Mucosa of descending colon (tissue), 3 donors: ENCODE results near the gene PALMD. TPM values are rescaled to one million over a fixed set of nuclear protein-coding genes. Genes with fewer than 3 reads are reported as not detected.
A peak's percentile ranks its signal among the peaks of the same experiment; 100 is the strongest.

ENCODE experiments used
- ATAC-seq: fragments of 200-7000 bp; cut with Tn5 transposase; one replicate; pipeline ENCODE4 v1.9.1; 2020; ENCODE audit warnings: mild to moderate bottlenecking, moderate library complexity
- DNase-seq, 3 donors: peaks; one replicate each; pipeline ENCODE4 v3.0.0-alpha.2; 2020
- H3K36me3 ChIP-seq: fragments of 200-600 bp; one replicate; pipeline ENCODE4 v1.8.0; 2021; ENCODE audit warnings: low read depth, mild to moderate bottlenecking
- H3K4me1 ChIP-seq: fragments of 200-600 bp; one replicate; pipeline ENCODE4 v1.8.0; 2021; ENCODE audit warnings: low read depth, mild to moderate bottlenecking
- H3K4me3 ChIP-seq: fragments of 200-600 bp; one replicate; pipeline ENCODE4 v1.8.0; 2021; ENCODE audit warnings: mild to moderate bottlenecking
- H3K9me3 ChIP-seq: fragments of 200-600 bp; one replicate; pipeline ENCODE4 v1.8.0; 2021; ENCODE audit warnings: mild to moderate bottlenecking
- intact Hi-C, 2 donors: fragments of 100-400 bp; cut with DNase I in 1 of 2; cut with micrococcal nuclease in 1 of 2; formaldehyde crosslinking; loops; one replicate each; pipeline versions ENCODE4 v1.11.0 to v1.11.1; 2022; cut with DNase I, micrococcal nuclease
- long read RNA-seq, 2 donors: library from polyadenylated mRNA; unstranded; transcript quantifications; one replicate each; pipeline ENCODE4 v2.0.0, GENCODE V29; 2019 to 2021
- total RNA-seq, 3 donors: library from RNA; stranded (reverse); fragmentation: NEBNext Ultra II Directional in 2 of 3; extraction: Animal tissue kit (Norgen Biotek cat#: 25700) in 2 of 3; gene quantifications; one replicate each; pipeline versions ENCODE4 v1.2.1 to v1.2.4, GENCODE V29; 2021 to 2023
- TF ChIP-seq, protein P1 (sequence below): fragments of 200-600 bp; IDR thresholded peaks from one replicate; pipeline ENCODE4 v1.8.0; 2022; ENCODE audit warnings: antibody characterized with exemption, mild to moderate bottlenecking
- donor health status: DM: no; HTN: no; CAD: no; lungs with moderate emphysema.
- donor health status: DM: no; HTN: no; CAD: no.
- donor health status: DM: no; HTN: yes; CAD: no.

PALMD gene, protein sequence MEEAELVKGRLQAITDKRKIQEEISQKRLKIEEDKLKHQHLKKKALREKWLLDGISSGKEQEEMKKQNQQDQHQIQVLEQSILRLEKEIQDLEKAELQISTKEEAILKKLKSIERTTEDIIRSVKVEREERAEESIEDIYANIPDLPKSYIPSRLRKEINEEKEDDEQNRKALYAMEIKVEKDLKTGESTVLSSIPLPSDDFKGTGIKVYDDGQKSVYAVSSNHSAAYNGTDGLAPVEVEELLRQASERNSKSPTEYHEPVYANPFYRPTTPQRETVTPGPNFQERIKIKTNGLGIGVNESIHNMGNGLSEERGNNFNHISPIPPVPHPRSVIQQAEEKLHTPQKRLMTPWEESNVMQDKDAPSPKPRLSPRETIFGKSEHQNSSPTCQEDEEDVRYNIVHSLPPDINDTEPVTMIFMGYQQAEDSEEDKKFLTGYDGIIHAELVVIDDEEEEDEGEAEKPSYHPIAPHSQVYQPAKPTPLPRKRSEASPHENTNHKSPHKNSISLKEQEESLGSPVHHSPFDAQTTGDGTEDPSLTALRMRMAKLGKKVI
- total RNA-seq = 1 to 10 TPM; 1.6 to 4.4 (median 4.3) TPM
- long read RNA-seq, donor 1 = 0 reads
- long read RNA-seq, donor 2, partial matches to known transcripts = 3 of 3 reads
- long read RNA-seq, donor 2, other reads (novel, unspliced or antisense) = 0 of 3 reads

DNA sequence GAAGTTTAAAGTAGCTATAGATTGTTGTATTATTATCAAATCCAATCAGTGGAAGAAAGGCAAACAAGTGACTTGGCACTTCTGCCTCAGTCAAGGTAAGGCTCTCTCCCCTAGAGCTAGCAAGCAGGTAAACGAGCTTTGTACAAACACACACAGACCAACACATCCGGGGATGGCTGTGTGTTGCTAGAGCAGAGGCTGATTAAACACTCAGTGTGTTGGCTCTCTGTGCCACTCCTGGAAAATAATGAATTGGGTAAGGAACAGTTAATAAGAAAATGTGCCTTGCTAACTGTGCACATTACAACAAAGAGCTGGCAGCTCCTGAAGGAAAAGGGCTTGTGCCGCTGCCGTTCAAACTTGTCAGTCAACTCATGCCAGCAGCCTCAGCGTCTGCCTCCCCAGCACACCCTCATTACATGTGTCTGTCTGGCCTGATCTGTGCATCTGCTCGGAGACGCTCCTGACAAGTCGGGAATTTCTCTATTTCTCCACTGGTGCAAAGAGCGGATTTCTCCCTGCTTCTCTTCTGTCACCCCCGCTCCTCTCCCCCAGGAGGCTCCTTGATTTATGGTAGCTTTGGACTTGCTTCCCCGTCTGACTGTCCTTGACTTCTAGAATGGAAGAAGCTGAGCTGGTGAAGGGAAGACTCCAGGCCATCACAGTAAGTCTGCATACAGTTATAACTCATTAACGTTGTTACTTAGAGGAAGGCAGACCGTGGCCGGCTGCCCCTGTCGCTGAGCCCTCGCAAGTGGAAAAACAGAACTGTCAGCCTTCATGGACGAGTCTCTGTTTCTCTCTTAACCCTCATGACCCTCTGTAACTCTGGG, at the start of gene PALMD:
Gene PALMD, plus strand, starts transcription at position 415 of the 833 bp plus-strand sequence. Its CDS starts 205 bp downstream, at position 620.
- TF ChIP-seq, protein P1, sequence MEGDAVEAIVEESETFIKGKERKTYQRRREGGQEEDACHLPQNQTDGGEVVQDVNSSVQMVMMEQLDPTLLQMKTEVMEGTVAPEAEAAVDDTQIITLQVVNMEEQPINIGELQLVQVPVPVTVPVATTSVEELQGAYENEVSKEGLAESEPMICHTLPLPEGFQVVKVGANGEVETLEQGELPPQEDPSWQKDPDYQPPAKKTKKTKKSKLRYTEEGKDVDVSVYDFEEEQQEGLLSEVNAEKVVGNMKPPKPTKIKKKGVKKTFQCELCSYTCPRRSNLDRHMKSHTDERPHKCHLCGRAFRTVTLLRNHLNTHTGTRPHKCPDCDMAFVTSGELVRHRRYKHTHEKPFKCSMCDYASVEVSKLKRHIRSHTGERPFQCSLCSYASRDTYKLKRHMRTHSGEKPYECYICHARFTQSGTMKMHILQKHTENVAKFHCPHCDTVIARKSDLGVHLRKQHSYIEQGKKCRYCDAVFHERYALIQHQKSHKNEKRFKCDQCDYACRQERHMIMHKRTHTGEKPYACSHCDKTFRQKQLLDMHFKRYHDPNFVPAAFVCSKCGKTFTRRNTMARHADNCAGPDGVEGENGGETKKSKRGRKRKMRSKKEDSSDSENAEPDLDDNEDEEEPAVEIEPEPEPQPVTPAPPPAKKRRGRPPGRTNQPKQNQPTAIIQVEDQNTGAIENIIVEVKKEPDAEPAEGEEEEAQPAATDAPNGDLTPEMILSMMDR = no peak
- no peak within 1 kb of the TSS for H3K4me3 ChIP-seq
- no peaks in the 10 kb centered on the region for H3K4me1 ChIP-seq
- intact Hi-C loops = no loop called here
- H3K36me3 ChIP-seq = no peaks in the 10 kb centered on the region
- ATAC-seq = peak; percentile 64
- peak in 1 of 3 donors; percentile 13 for DNase-seq
- no peaks in the 10 kb centered on the region for H3K9me3 ChIP-seq

DNA sequence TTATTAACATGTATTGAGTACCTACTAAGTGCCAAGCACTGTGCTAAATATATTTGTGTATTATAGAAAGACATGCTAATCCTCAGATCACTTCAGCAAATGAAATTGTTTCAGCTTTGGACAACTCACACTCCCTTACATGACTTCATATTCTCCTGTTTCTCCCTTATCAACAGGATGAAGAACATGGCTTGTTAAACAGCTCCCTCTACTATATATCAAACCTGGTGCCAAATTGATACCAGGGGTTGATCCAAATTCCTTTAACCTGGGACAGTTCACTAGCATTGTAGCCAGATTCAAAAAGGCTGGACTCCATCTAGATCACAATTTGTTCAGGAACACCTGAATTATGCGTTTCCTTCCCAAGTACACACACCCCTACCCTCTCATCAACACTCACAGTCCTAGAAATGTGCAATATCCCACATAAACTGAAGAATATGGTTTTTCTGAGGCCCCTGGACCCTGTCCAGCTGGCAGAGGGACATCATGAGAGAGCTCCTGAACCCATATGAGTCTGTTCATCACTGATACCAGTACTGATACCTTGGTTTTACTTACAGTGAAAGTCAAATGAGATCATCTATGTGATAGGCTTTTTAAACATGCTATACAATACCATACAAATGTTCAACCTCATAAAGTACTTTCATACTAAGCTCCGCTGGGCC, 47.0 kb upstream of the PALMD start:
- no peak overlapping the region for H3K4me3 ChIP-seq
- ATAC-seq = no peak
- DNase-seq = no peak
- TF ChIP-seq, protein P1 = no peak
- no peaks in the 10 kb centered on the region for H3K36me3 ChIP-seq
- H3K9me3 ChIP-seq = no peaks in the 10 kb centered on the region
- intact Hi-C loops = no loop called here
- H3K4me1 ChIP-seq = no peaks in the 10 kb centered on the region

GRCh38 chr1:99599678-99600175, 46.2 kb upstream of the PALMD start:
- Histone ChIP-seq H3K4me3 (no peak overlapping the region), H3K9me3 (no peaks in the 10 kb centered on the region), H3K4me1 (no peaks in the 10 kb centered on the region), H3K36me3 (no peaks in the 10 kb centered on the region)
- intact Hi-C loops = no loop called here
- DNase-seq (no peak), ATAC-seq (no peak)
- TF ChIP-seq, protein P1 = no peak

DNA sequence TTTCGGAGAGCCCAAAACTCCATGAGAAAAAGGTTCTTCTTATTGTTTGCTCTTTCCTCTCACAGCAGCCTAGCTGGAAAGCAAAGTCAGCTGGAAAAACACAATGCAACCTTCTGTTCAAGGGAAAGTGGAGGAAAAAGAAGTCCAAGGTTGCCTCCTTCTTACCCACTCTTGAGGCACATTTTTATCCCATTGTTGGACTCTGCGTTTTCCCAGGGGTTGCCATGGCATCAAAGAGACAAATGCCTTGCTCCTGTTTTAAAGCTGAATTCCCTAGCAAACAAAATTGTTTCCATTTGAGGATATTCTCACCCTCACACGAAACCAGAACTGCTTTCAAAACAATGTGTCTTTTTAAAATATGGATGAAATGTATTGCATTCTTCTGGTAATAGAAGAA, 45.1 kb upstream of the PALMD start:
- TF ChIP-seq, protein P1 = no peak
- H3K36me3 ChIP-seq = no peaks in the 10 kb centered on the region
- ATAC-seq = no peak
- no peak overlapping the region for H3K4me3 ChIP-seq
- DNase-seq = no peak
- no peaks in the 10 kb centered on the region for H3K9me3 ChIP-seq
- no peaks in the 10 kb centered on the region for H3K4me1 ChIP-seq
- intact Hi-C loops = no loop called here

DNA sequence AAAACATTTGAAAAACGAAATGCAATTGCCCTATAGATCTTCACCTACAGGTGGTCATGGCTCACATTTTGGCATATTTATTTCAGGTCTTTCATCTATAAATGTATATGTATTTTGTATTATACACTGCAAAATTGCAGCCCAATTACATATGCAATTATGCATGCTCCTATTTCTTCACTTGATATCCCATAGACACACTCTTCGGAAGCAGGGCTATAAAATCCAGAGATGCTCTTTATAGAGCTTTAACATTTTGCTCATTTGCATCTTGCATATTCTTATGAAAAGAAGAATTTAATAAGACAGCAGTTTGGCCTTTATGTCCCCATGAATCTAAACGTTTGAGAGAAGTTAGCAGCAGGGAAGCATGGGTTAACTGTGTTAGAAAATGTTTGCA, 44.7 kb upstream of the PALMD start:
- H3K36me3 ChIP-seq = no peaks in the 10 kb centered on the region
- intact Hi-C loops = no loop called here
- no peaks in the 10 kb centered on the region for H3K4me1 ChIP-seq
- no peaks in the 10 kb centered on the region for H3K9me3 ChIP-seq
- ATAC-seq (no peak), DNase-seq (no peak)
- H3K4me3 ChIP-seq = no peak overlapping the region
- TF ChIP-seq, protein P1 = no peak
